ENCODE results near the gene PYHIN1. TPM values are rescaled to one million over a fixed set of nuclear protein-coding genes. Genes with fewer than 3 reads are reported as not detected.

PYHIN1 gene
- total RNA-seq, 1 donor, result not detected

- Histone ChIP-seq H2AFZ (ENCODE audit: low read length) (no peak overlapping the region), H4K20me1 (ENCODE audit: insufficient read depth, low read length) (no peaks in the 10 kb centered on the region), H3K27me3 (ENCODE audit: insufficient read depth, low read length) (no peaks in the 10 kb centered on the region), H3K9me3 (ENCODE audit: low read depth, low read length) (no peaks in the 10 kb centered on the region), H3K79me2 (ENCODE audit: insufficient read depth, low read length) (no peaks in the 10 kb centered on the region), H3K4me3 (ENCODE audit: insufficient read depth, low read length) (no peak overlapping the region), H3K27ac (ENCODE audit: low read depth, low read length) (no peak overlapping the region), H3K4me1 (ENCODE audit: insufficient read depth, low read length) (no peaks in the 10 kb centered on the region), H3K4me2 (ENCODE audit: insufficient read depth, low read length) (no peak overlapping the region), H3K36me3 (ENCODE audit: insufficient read depth, low read length) (no peaks in the 10 kb centered on the region)
- peak; percentile 76 for DNase-seq (ENCODE audit: insufficient read length, low spot score, missing footprints)
- TF ChIP-seq CTCF (IDR thresholded peaks at IDR 0.05; ENCODE audit: extremely low read depth, low read depth, low read length), result no peak
Measured at GRCh38 chr1:158943059-158943458, 11.7 kb downstream of the PYHIN1 start.

- no peaks in the 10 kb centered on the region for H3K4me1 ChIP-seq (ENCODE audit: insufficient read depth, low read length)
- H2AFZ ChIP-seq (ENCODE audit: low read length), result no peak overlapping the region
- no peak overlapping the region for H3K4me2 ChIP-seq (ENCODE audit: insufficient read depth, low read length)
Measured at GRCh38 chr1:158945061-158945460, 13.7 kb downstream of the PYHIN1 start.

GRCh38 chr1:158946785-158947184, 15.4 kb downstream of the PYHIN1 start:
- H3K4me1 ChIP-seq (ENCODE audit: insufficient read depth, low read length), result no peaks in the 10 kb centered on the region
- no peak for DNase-seq (ENCODE audit: insufficient read length, low spot score, missing footprints)
- H3K27ac ChIP-seq (ENCODE audit: low read depth, low read length), result no peak overlapping the region
- no peak overlapping the region for H2AFZ ChIP-seq (ENCODE audit: low read length)
- no peaks in the 10 kb centered on the region for H3K9me3 ChIP-seq (ENCODE audit: low read depth, low read length)
- H3K79me2 ChIP-seq (ENCODE audit: insufficient read depth, low read length), result no peaks in the 10 kb centered on the region
- H3K27me3 ChIP-seq (ENCODE audit: insufficient read depth, low read length), result no peaks in the 10 kb centered on the region
- no peaks in the 10 kb centered on the region for H4K20me1 ChIP-seq (ENCODE audit: insufficient read depth, low read length)
- TF ChIP-seq CTCF (IDR thresholded peaks at IDR 0.05; ENCODE audit: extremely low read depth, low read depth, low read length), result no peak
- H3K4me3 ChIP-seq (ENCODE audit: insufficient read depth, low read length), result no peak overlapping the region
- H3K36me3 ChIP-seq (ENCODE audit: insufficient read depth, low read length), result no peaks in the 10 kb centered on the region
- no peak overlapping the region for H3K4me2 ChIP-seq (ENCODE audit: insufficient read depth, low read length)

More at GRCh38 chr1:158945061-158945460, 13.7 kb downstream of the PYHIN1 start:
- no peaks in the 10 kb centered on the region for H3K36me3 ChIP-seq (ENCODE audit: insufficient read depth, low read length)
- H3K4me3 ChIP-seq (ENCODE audit: insufficient read depth, low read length), result no peak overlapping the region
- no peak overlapping the region for H3K27ac ChIP-seq (ENCODE audit: low read depth, low read length)
- no peaks in the 10 kb centered on the region for H4K20me1 ChIP-seq (ENCODE audit: insufficient read depth, low read length)
- no peak for TF ChIP-seq CTCF (IDR thresholded peaks at IDR 0.05; ENCODE audit: extremely low read depth, low read depth, low read length)
- no peak for DNase-seq (ENCODE audit: insufficient read length, low spot score, missing footprints)
- H3K79me2 ChIP-seq (ENCODE audit: insufficient read depth, low read length), result no peaks in the 10 kb centered on the region
- H3K9me3 ChIP-seq (ENCODE audit: low read depth, low read length), result no peaks in the 10 kb centered on the region
- no peaks in the 10 kb centered on the region for H3K27me3 ChIP-seq (ENCODE audit: insufficient read depth, low read length)

GRCh38 chr1:158951956-158952355, 20.6 kb downstream of the PYHIN1 start:
- Histone ChIP-seq H3K36me3 (ENCODE audit: insufficient read depth, low read length) (no peaks in the 10 kb centered on the region), H3K4me1 (ENCODE audit: insufficient read depth, low read length) (no peaks in the 10 kb centered on the region), H3K79me2 (ENCODE audit: insufficient read depth, low read length) (no peaks in the 10 kb centered on the region), H2AFZ (ENCODE audit: low read length) (no peak overlapping the region), H3K4me2 (ENCODE audit: insufficient read depth, low read length) (no peak overlapping the region), H3K9me3 (ENCODE audit: low read depth, low read length) (no peaks in the 10 kb centered on the region), H4K20me1 (ENCODE audit: insufficient read depth, low read length) (no peaks in the 10 kb centered on the region), H3K27me3 (ENCODE audit: insufficient read depth, low read length) (no peaks in the 10 kb centered on the region), H3K4me3 (ENCODE audit: insufficient read depth, low read length) (no peak overlapping the region), H3K27ac (ENCODE audit: low read depth, low read length) (no peak overlapping the region)
- DNase-seq (ENCODE audit: insufficient read length, low spot score, missing footprints), result no peak
- no peak for TF ChIP-seq CTCF (IDR thresholded peaks at IDR 0.05; ENCODE audit: extremely low read depth, low read depth, low read length)

Measured in osteoblast (primary cell).